ENCODE results near the gene MAN2C1. TPM values are rescaled to one million over a fixed set of nuclear protein-coding genes. Genes with fewer than 3 reads are reported as not detected.
"Not testable (repeated sequence)": the region's sequence is repeated elsewhere in the genome, so short reads cannot be mapped to it uniquely, and the experiment has no call there.

Gene MAN2C1
- polyA plus RNA-seq, 3 donors: 32.9 to 453 (median 42.9) TPM

DNA sequence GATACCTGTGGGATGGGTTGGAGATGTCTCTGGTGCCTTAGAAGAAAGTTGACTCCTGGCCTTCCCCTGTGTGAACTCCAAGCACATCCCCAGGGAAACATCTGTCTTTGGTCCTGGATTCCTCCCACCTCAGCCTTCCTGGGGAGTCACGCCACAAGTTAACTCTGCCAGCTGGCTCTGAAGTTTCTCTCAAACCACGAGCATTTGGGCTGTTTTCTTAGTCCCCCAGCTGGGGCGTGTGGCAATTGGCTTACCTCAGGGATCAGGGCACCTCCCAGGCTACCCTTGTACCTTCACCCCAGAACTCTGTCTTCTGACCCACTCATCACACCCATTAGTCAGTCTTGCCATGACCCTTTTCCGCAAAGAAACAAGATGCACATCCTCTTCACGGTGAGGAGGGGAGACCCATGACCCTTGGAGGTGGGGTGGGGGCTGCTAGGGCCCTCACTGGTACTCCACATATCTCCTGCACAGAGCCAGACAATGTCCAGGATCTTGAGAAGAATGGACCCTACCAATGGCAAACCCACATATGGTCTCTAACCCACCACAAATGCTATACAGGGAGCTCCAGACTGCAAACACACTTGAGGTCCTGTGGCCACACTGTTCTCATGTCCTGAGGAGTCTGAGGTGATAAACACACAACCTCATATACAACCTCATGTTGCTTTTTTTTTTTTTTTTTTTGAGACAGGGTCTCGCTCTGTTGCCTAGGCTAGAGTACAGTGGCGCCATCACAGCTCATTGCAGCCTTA, 17.6 kb downstream of the MAN2C1 start:
- Mint-ChIP-seq H3K36me3 (peaks cover 17 to 24% of the 10 kb centered on the region in 2 donors), H3K9me3 (peaks cover 15 to 37% (median 24%) of the 10 kb centered on the region in 7 donors), H3K4me1 (peaks cover 45% of the 10 kb centered on the region), H3K27ac (peak overlapping the region in 5 of 7 donors; percentile 3 to 88 (median 70)), H3K4me3 (peak overlapping the region in 1 of 2 donors; percentile 3), H3K27me3 (ENCODE audit: low read depth in 3 of 3) (peaks cover 30 to 52% (median 46%) of the 10 kb centered on the region in 3 donors)
- peaks cover 20% of the 10 kb centered on the region in 2 donors for H3K9me3 ChIP-seq (replicated peaks in 1 of 2; ENCODE audit: control insufficient read depth in 1 of 2, insufficient read depth in 1 of 2, low read length in 2 of 2)
- no peak for DNase-seq
- peaks cover 1 to 20% of the 10 kb centered on the region in 2 donors for H3K36me3 ChIP-seq (replicated peaks in 1 of 2; ENCODE audit: control insufficient read depth in 1 of 2, insufficient read depth in 2 of 2, low read length in 2 of 2)
- H3K4me2 ChIP-seq (replicated peaks; ENCODE audit: extremely low read depth, low read length, poor library complexity, severe bottlenecking): no peak overlapping the region
- peaks cover 16 to 41% of the 10 kb centered on the region in 2 donors for H3K27me3 ChIP-seq (ENCODE audit: control insufficient read depth in 2 of 2, insufficient read depth in 2 of 2, low read length in 2 of 2)
- no peak overlapping the region for H3K27ac ChIP-seq (ENCODE audit: low read depth in 1 of 2, low read length in 2 of 2)
- intact Hi-C loops (cut with micrococcal nuclease): no loop called here
- no peak overlapping the region for H3K4me3 ChIP-seq (replicated peaks in 1 of 3; ENCODE audit: low read depth in 2 of 3, low read length in 3 of 3)
- H2AFZ ChIP-seq (ENCODE audit: insufficient read depth, low read depth, low read length, poor library complexity, severe bottlenecking): no peak overlapping the region
- no peak overlapping the region for H3K9ac ChIP-seq (ENCODE audit: insufficient read depth, low read length, poor library complexity, severe bottlenecking)
- H3K4me1 ChIP-seq (ENCODE audit: control insufficient read depth in 1 of 2, insufficient read depth in 2 of 2, low read length in 2 of 2): peaks cover 40% of the 10 kb centered on the region in 2 donors
- H3K79me2 ChIP-seq (ENCODE audit: insufficient read depth, low read length): no peaks in the 10 kb centered on the region
- WGBS (ENCODE audit: insufficient coverage): 44% methylated on average over 3 of the region's 7 CpGs
- H4K20me1 ChIP-seq (ENCODE audit: insufficient read depth, low read length): peaks cover 11% of the 10 kb centered on the region
- TF ChIP-seq, protein P1, sequence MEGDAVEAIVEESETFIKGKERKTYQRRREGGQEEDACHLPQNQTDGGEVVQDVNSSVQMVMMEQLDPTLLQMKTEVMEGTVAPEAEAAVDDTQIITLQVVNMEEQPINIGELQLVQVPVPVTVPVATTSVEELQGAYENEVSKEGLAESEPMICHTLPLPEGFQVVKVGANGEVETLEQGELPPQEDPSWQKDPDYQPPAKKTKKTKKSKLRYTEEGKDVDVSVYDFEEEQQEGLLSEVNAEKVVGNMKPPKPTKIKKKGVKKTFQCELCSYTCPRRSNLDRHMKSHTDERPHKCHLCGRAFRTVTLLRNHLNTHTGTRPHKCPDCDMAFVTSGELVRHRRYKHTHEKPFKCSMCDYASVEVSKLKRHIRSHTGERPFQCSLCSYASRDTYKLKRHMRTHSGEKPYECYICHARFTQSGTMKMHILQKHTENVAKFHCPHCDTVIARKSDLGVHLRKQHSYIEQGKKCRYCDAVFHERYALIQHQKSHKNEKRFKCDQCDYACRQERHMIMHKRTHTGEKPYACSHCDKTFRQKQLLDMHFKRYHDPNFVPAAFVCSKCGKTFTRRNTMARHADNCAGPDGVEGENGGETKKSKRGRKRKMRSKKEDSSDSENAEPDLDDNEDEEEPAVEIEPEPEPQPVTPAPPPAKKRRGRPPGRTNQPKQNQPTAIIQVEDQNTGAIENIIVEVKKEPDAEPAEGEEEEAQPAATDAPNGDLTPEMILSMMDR (IDR thresholded peaks at IDR 0.05): no peak

DNA sequence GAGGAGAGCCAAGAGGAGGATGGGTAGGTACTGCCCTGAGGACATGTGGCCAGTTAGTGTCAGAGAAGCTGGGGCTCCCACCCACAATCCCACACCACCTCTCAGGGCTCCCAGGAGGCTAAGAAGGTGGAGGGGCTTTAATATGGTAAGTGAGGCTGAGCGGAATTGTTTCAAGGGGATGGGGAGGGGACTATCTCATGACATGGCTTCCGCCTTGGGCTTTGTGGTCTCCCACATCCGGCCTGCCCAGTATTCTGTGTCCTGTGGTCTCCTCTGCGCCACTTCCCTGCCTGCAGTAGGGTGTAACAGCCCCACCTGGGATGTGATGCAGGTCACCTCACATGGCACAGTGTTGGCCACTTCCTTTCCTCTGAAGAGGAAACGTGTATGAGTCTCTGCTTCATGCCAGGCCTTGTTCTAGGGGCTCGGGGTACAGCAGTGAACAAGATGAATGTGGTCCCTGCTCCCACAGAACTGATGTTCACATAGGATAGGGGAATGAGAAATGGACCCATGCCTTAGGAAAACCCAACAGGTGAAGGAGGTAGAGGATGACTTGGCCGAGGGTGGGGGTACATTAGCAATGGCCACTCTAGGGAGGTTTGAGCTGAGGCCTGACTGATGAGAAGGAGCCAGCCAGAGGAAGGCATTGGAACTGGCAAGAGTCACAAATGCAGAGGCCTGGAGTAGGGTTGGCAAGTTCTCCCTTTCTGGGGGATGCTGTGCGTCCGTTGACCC, 18.4 kb downstream of the MAN2C1 start:
- Mint-ChIP-seq H3K27ac (peak overlapping the region; percentile 56 to 88 (median 85)), H3K9me3 (peaks cover 15 to 39% (median 24%) of the 10 kb centered on the region in 7 donors), H3K36me3 (peaks cover 12 to 19% of the 10 kb centered on the region in 2 donors), H3K4me1 (peaks cover 45% of the 10 kb centered on the region), H3K27me3 (ENCODE audit: low read depth in 3 of 3) (peaks cover 37 to 59% (median 53%) of the 10 kb centered on the region in 3 donors), H3K4me3 (peak overlapping the region; percentile 50 to 53)
- TF ChIP-seq, protein P1 (IDR thresholded peaks at IDR 0.05): no peak
- peak overlapping the region in 1 of 3 experiments; percentile 54 for H3K4me3 ChIP-seq (replicated peaks in 1 of 3; ENCODE audit: low read depth in 2 of 3, low read length in 3 of 3)
- H2AFZ ChIP-seq (ENCODE audit: insufficient read depth, low read depth, low read length, poor library complexity, severe bottlenecking): no peak overlapping the region
- H3K9me3 ChIP-seq (replicated peaks in 1 of 2; ENCODE audit: control insufficient read depth in 1 of 2, insufficient read depth in 1 of 2, low read length in 2 of 2): peaks cover 20% of the 10 kb centered on the region in 2 donors
- peaks cover 11% of the 10 kb centered on the region for H4K20me1 ChIP-seq (ENCODE audit: insufficient read depth, low read length)
- peaks cover 19 to 47% of the 10 kb centered on the region in 2 donors for H3K27me3 ChIP-seq (ENCODE audit: control insufficient read depth in 2 of 2, insufficient read depth in 2 of 2, low read length in 2 of 2)
- no peaks in the 10 kb centered on the region for H3K79me2 ChIP-seq (ENCODE audit: insufficient read depth, low read length)
- intact Hi-C loops (cut with micrococcal nuclease): no loop called here
- WGBS (ENCODE audit: insufficient coverage): 43% methylated on average over 6 of the region's 9 CpGs
- H3K36me3 ChIP-seq (replicated peaks in 1 of 2; ENCODE audit: control insufficient read depth in 1 of 2, insufficient read depth in 2 of 2, low read length in 2 of 2): peaks cover 0 to 13% of the 10 kb centered on the region in 2 donors
- H3K4me2 ChIP-seq (replicated peaks; ENCODE audit: extremely low read depth, low read length, poor library complexity, severe bottlenecking): peak overlapping the region; percentile 25
- H3K9ac ChIP-seq (ENCODE audit: insufficient read depth, low read length, poor library complexity, severe bottlenecking): no peak overlapping the region
- no peak overlapping the region for H3K27ac ChIP-seq (ENCODE audit: low read depth in 1 of 2, low read length in 2 of 2)
- peaks cover 40% of the 10 kb centered on the region in 2 donors for H3K4me1 ChIP-seq (ENCODE audit: control insufficient read depth in 1 of 2, insufficient read depth in 2 of 2, low read length in 2 of 2)
- DNase-seq: peak; percentile 52 to 60 (median 54)

DNA sequence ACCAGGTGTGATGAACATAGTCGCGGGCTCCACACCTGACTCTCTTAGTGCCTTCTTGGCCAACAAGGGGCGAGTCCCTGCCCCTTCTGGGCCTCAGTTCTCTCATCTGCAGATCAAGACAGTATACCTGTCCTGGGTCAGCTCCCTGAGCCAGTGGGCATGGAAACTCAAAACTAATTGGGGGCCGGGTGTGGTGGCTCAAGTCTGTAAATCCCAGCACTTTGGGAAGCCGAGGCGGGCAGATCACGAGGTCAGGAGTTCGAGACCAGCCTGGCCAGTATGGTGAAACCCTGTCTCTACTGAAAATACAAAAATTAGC, 19.1 kb downstream of the MAN2C1 start:
- H3K27me3 Mint-ChIP-seq (ENCODE audit: low read depth in 3 of 3): peaks cover 41 to 64% (median 57%) of the 10 kb centered on the region in 3 donors
- DNase-seq; H2AFZ ChIP-seq (ENCODE audit: insufficient read depth, low read depth, low read length, poor library complexity, severe bottlenecking); H3K4me2 ChIP-seq (replicated peaks; ENCODE audit: extremely low read depth, low read length, poor library complexity, severe bottlenecking); H4K20me1 ChIP-seq (ENCODE audit: insufficient read depth, low read length); H3K9ac ChIP-seq (ENCODE audit: insufficient read depth, low read length, poor library complexity, severe bottlenecking); H3K36me3 ChIP-seq (replicated peaks in 1 of 2; ENCODE audit: control insufficient read depth in 1 of 2, insufficient read depth in 2 of 2, low read length in 2 of 2); H3K27ac ChIP-seq (ENCODE audit: low read depth in 1 of 2, low read length in 2 of 2); intact Hi-C loops (cut with micrococcal nuclease); H3K79me2 ChIP-seq (ENCODE audit: insufficient read depth, low read length): not testable (repeated sequence)
- peaks cover 45% of the 10 kb centered on the region for H3K4me1 Mint-ChIP-seq
- peak overlapping the region in 1 of 2 donors; percentile 86 for H3K4me3 Mint-ChIP-seq
- H3K36me3 Mint-ChIP-seq: peaks cover 7 to 13% of the 10 kb centered on the region in 2 donors
- peaks cover 15 to 39% (median 24%) of the 10 kb centered on the region in 7 donors for H3K9me3 Mint-ChIP-seq
- peak overlapping the region in 1 of 3 experiments; percentile 54 for H3K4me3 ChIP-seq (replicated peaks in 1 of 3; ENCODE audit: low read depth in 2 of 3, low read length in 3 of 3)
- H3K4me1 ChIP-seq (ENCODE audit: control insufficient read depth in 1 of 2, insufficient read depth in 2 of 2, low read length in 2 of 2): peaks cover 40% of the 10 kb centered on the region in 2 donors
- peaks cover 21 to 54% of the 10 kb centered on the region in 2 donors for H3K27me3 ChIP-seq (ENCODE audit: control insufficient read depth in 2 of 2, insufficient read depth in 2 of 2, low read length in 2 of 2)
- 95% methylated on average over 6 of the region's 8 CpGs for WGBS (ENCODE audit: insufficient coverage)
- H3K27ac Mint-ChIP-seq: peak overlapping the region in 1 of 7 donors; percentile 54
- peaks cover 20% of the 10 kb centered on the region in 2 donors for H3K9me3 ChIP-seq (replicated peaks in 1 of 2; ENCODE audit: control insufficient read depth in 1 of 2, insufficient read depth in 1 of 2, low read length in 2 of 2)

Measured in CD14-positive monocyte (primary cell).